A549 (cell line): Measurements from ENCODE around the gene ZNF521. TPM values are rescaled to one million over a fixed set of nuclear protein-coding genes. Genes with fewer than 3 reads are reported as not detected.

Experiments used
- ATAC-seq, 2 experiments: fragments of 200-7000 bp in 1 of 2; fragments of >200 bp in 1 of 2; cut with Nextera tagmentation in 1 of 2; cut with Tn5 transposase in 1 of 2; 3 replicates each; pipeline versions ENCODE4 v1.8.0 to v1.9.1; 2018 to 2020; ENCODE audit warnings: mild to moderate bottlenecking in 1 of 2, moderate library complexity in 1 of 2
- CTCF ChIA-PET: fragments of 300-600 bp; sonication (Branson Sonifier 250); formaldehyde crosslinking; extraction: SDS; loops from one replicate; lab custom pipeline; 2021; ENCODE audit warnings: antibody characterized with exemption, inconsistent platforms; lab: Yijun Ruan, JAX
- POLR2A ChIA-PET: fragments of 350-600 bp; formaldehyde crosslinking; extraction: SDS; loops from one replicate; lab custom pipeline; 2021; ENCODE audit warnings: antibody characterized with exemption, inconsistent platforms; lab: Yijun Ruan, JAX
- DNase-seq, 2 experiments: peaks; one replicate each; pipeline versions ENCODE4 v3.0.0 to v3.0.0-alpha.2; 2011 to 2016; ENCODE audit warnings: low read depth in 1 of 2, low spot score in 1 of 2
- FAIRE-seq: peaks from 2 replicates; lab custom pipeline; 2011; peaks lifted over from hg19 to GRCh38; lab: Jason Lieb, UNC
- H3K27ac ChIP-seq, 2 experiments: fragments of >200 bp; sonication (Bioruptor Twin); formaldehyde crosslinking; 3 replicates each; pipeline ENCODE4 v1.5.1; 2016 to 2017
- H3K4me1 ChIP-seq: fragments of >200 bp; sonication (Bioruptor Twin); formaldehyde crosslinking; 3 replicates; pipeline ENCODE4 v1.6.1; 2016
- H3K4me2 ChIP-seq: fragments of >200 bp; sonication (Bioruptor Twin); formaldehyde crosslinking; 3 replicates; pipeline ENCODE4 v1.6.1; 2016
- H3K4me3 ChIP-seq: fragments of >200 bp; sonication (Bioruptor Twin); formaldehyde crosslinking; 3 replicates; pipeline ENCODE4 v1.5.1; 2016
- H3K9me3 ChIP-seq: fragments of >200 bp; sonication (Bioruptor Twin); formaldehyde crosslinking; 3 replicates; pipeline ENCODE4 v1.6.1; 2016
- BCL3 ChIP-seq: fragments of >200 bp; sonication (Bioruptor Twin); formaldehyde crosslinking; IDR thresholded peaks from 3 replicates; pipeline ENCODE4 v1.6.1; 2016
- BHLHE40 ChIP-seq: IDR thresholded peaks from 2 replicates; pipeline ENCODE4 v1.6.1; 2012; ENCODE audit warnings: low read depth, low read length, inconsistent platforms
- CBX2 ChIP-seq: fragments of 200-600 bp; sonication (generic); IDR thresholded peaks from 2 replicates; pipeline ENCODE4 v1.6.1; 2016; ENCODE audit warnings: low read depth, mild to moderate bottlenecking, borderline replicate concordance
- CBX8 ChIP-seq: fragments of 200-600 bp; sonication (generic); IDR thresholded peaks from 2 replicates; pipeline ENCODE4 v1.6.1; 2016
- CHD2 ChIP-seq: fragments of 150-350 bp; IDR thresholded peaks from 2 replicates; pipeline ENCODE4 v1.6.1; 2014; ENCODE audit warnings: low read length; ENCODE audit not compliant: partially characterized antibody
- CHD4 ChIP-seq: fragments of 200-600 bp; sonication (generic); IDR thresholded peaks from 2 replicates; pipeline ENCODE4 v1.6.1; 2016; ENCODE audit warnings: antibody characterized with exemption, mild to moderate bottlenecking, borderline replicate concordance
- E2F6 ChIP-seq: IDR thresholded peaks from 2 replicates; pipeline ENCODE4 v1.6.1; 2012; ENCODE audit warnings: low read depth, borderline replicate concordance
- EHMT2 ChIP-seq: fragments of 200-600 bp; sonication (generic); IDR thresholded peaks from 2 replicates; pipeline ENCODE4 v1.6.1; 2016; ENCODE audit warnings: antibody characterized with exemption, low read depth, mild to moderate bottlenecking, moderate library complexity
- FOXS1 ChIP-seq: fragments of 250-450 bp; sonication (Bioruptor Pico); IDR thresholded peaks from 2 replicates; pipeline ENCODE4 v1.5.0; 2020; ENCODE audit warnings: mild to moderate bottlenecking, moderate library complexity
- HDAC2 ChIP-seq: fragments of 200-600 bp; sonication (generic); IDR thresholded peaks from 2 replicates; pipeline ENCODE4 v1.6.1; 2016
- HES2 ChIP-seq: fragments of >200 bp; sonication (Bioruptor Twin); formaldehyde crosslinking; IDR thresholded peaks from 2 replicates; pipeline ENCODE4 v1.6.1; 2016
- HMGXB4 ChIP-seq: fragments of 250-450 bp; sonication (Bioruptor Pico); IDR thresholded peaks from 2 replicates; pipeline ENCODE4 v1.5.0; 2021; ENCODE audit warnings: mild to moderate bottlenecking, moderate library complexity, borderline replicate concordance
- HOXA7 ChIP-seq: fragments of 250-450 bp; sonication (Bioruptor Pico); IDR thresholded peaks from 2 replicates; pipeline ENCODE4 v1.5.0; 2020; ENCODE audit warnings: mild to moderate bottlenecking, moderate library complexity
- HOXB13 ChIP-seq: fragments of 250-450 bp; sonication (Bioruptor Pico); IDR thresholded peaks from 2 replicates; pipeline ENCODE4 v1.5.0; 2020; ENCODE audit warnings: low read depth, mild to moderate bottlenecking, moderate library complexity
- JUNB ChIP-seq: fragments of >200 bp; sonication (Bioruptor Twin); formaldehyde crosslinking; IDR thresholded peaks from 2 replicates; pipeline ENCODE4 v1.6.1; 2016
- KDM1A ChIP-seq: fragments of 200-600 bp; sonication (generic); IDR thresholded peaks from 2 replicates; pipeline ENCODE4 v1.6.1; 2016; ENCODE audit warnings: low read depth, mild to moderate bottlenecking
- MAFK ChIP-seq: fragments of 450-650 bp; IDR thresholded peaks from 2 replicates; pipeline ENCODE4 v1.6.1; 2014; ENCODE audit not compliant: partially characterized antibody
- MAX ChIP-seq: IDR thresholded peaks from 2 replicates; pipeline ENCODE4 v1.6.1; 2012
- MAZ ChIP-seq: fragments of 150-350 bp; IDR thresholded peaks from 2 replicates; pipeline ENCODE4 v1.6.1; 2014; ENCODE audit warnings: antibody characterized with exemption, low read depth, low read length, borderline replicate concordance
- MYC ChIP-seq: IDR thresholded peaks from 2 replicates; pipeline ENCODE4 v1.6.1; 2012; ENCODE audit warnings: mild to moderate bottlenecking, inconsistent platforms, low read length, improper control_type of control experiment, borderline replicate concordance
- NFE2L2 ChIP-seq: fragments of 150-350 bp; conservative IDR thresholded peaks from 2 replicates; pipeline ENCODE4 v1.6.1; 2014; ENCODE audit warnings: low read length
- PBX3 ChIP-seq: IDR thresholded peaks from 2 replicates; pipeline ENCODE4 v1.6.1; 2012
- POLR2A ChIP-seq: IDR thresholded peaks from 2 replicates; pipeline ENCODE4 v1.6.1; 2012; ENCODE audit warnings: mild to moderate bottlenecking, low read length
- POLR2AphosphoS2 ChIP-seq: conservative IDR thresholded peaks from 2 replicates; pipeline ENCODE4 v1.6.1; 2012; ENCODE audit warnings: low read length, improper control_type of control experiment, inconsistent platforms
- RARB ChIP-seq: fragments of 250-450 bp; sonication (Bioruptor Pico); IDR thresholded peaks from 2 replicates; pipeline ENCODE4 v1.8.0; 2021; ENCODE audit warnings: mild to moderate bottlenecking, moderate library complexity
- TFCP2L1 ChIP-seq: fragments of 250-450 bp; sonication (Bioruptor Pico); IDR thresholded peaks from 2 replicates; pipeline ENCODE4 v1.5.0; 2021; ENCODE audit warnings: mild to moderate bottlenecking
- ZNF302 ChIP-seq: fragments of 250-450 bp; sonication (Bioruptor Pico); IDR thresholded peaks from 2 replicates; pipeline ENCODE4 v1.9.0; 2021; ENCODE audit warnings: inconsistent platforms, mild to moderate bottlenecking, moderate library complexity
- WGBS: methylation state at CpG from one replicate; pipeline ENCODE4 v1.1.6; 2017; ENCODE audit errors: missing lambda C conversion rate; 5-methylcytosine and 5-hydroxymethylcytosine counted together
- polyA plus RNA-seq, 4 experiments: library from polyadenylated mRNA; depleted of rRNA in 3 of 4; stranded (reverse); fragments of >200 nt; fragmentation: RNase III in 1 of 4; extraction: RNeasy Plus Mini Kit Qiagen cat#74134 plus additional on column Dnase treatment in 1 of 4; gene quantifications; 2 replicates in 3 of 4; 3 replicates in 1 of 4; pipeline ENCODE4 v1.2.3, GENCODE V29; 2011 to 2017

Gene ZNF521
- polyA plus RNA-seq, 2 of the 4 experiments (the other 2 are of a cell fraction), result not detected

- Histone ChIP-seq H3K4me3 (no peak overlapping the region), H3K27ac (no peak overlapping the region), H3K4me2 (no peak overlapping the region)
- ChIA-PET CTCF (no interaction called here), POLR2A (no interaction called here)
- 0% methylated on average over 2 of the region's 2 CpGs for WGBS
- ATAC-seq, result no peak
- FAIRE-seq, result no peak
- TF ChIP-seq HDAC2 (no peak), BHLHE40 (no peak), MYC (no peak), CBX2 (no peak), JUNB (no peak), TFCP2L1 (CRISPR knock-in tag) (no peak), EHMT2 (no peak), PBX3 (no peak), FOXS1 (CRISPR knock-in tag) (no peak), CBX8 (no peak), HOXB13 (CRISPR knock-in tag) (no peak), KDM1A (no peak), MAFK (no peak), HMGXB4 (CRISPR knock-in tag) (no peak), HES2 (no peak), POLR2A (no peak), MAZ (no peak), E2F6 (no peak), HOXA7 (CRISPR knock-in tag) (no peak)
- TF ChIP-seq, all 56 proteins: peak for 0
- no peaks in the 10 kb centered on the region for H3K9me3 ChIP-seq
- DNase-seq, result no peak
- H3K4me1 ChIP-seq, result no peaks in the 10 kb centered on the region
Observed at GRCh38 chr18:25300492-25300891, 51.5 kb downstream of the ZNF521 start.

GRCh38 chr18:25299426-25300300 is 52.3 kb downstream of the ZNF521 start:
- TF ChIP-seq POLR2AphosphoS2 (no peak), CHD4 (no peak), NFE2L2 (no peak), POLR2A (no peak), BHLHE40 (no peak), ZNF302 (no peak), HMGXB4 (CRISPR knock-in tag) (no peak), RARB (CRISPR knock-in tag) (no peak), BCL3 (no peak), MAFK (no peak), CHD2 (no peak), HDAC2 (no peak), MAX (no peak), MYC (no peak)
- no peak overlapping the region for H3K27ac ChIP-seq
- no peaks in the 10 kb centered on the region for H3K9me3 ChIP-seq
- no peak overlapping the region for H3K4me3 ChIP-seq
- ATAC-seq (no peak), FAIRE-seq (no peak), DNase-seq (no peak)
- CTCF ChIA-PET, result no interaction called here
- 13% methylated on average over 8 of the region's 8 CpGs for WGBS
- no peaks in the 10 kb centered on the region for H3K4me1 ChIP-seq
- POLR2A ChIA-PET, result no interaction called here
- H3K4me2 ChIP-seq, result no peak overlapping the region
